GM18861 (cell line): ENCODE data around the gene VWA5B1.

Experiments used
- ATAC-seq: cut with Tn5 transposase; IDR thresholded peaks from one replicate; pipeline ENCODE4 v1.9.1; 2021; ENCODE audit not compliant: unreplicated experiment

The VWA5B1 gene

DNA sequence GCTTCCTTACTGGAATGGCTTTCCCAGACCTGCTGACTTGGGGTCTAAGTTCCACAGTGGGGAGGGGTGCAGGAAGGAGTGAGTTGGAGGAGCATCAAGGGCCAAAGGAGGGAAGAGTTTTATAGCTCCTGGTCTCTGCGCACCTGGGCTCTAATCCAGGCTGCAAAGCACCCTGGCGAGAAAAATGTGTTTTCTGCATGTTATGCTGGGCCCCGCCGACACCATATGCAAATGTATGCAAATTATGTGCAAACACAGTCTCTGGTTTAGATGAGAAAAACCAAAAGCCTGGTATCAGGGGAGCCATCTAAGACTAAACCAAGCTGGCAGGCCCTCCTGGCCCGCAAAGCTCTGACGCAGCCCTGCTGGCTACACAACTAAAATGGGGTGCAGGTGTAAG, 95.0 kb downstream of the VWA5B1 start:
- ATAC-seq = no peak

DNA sequence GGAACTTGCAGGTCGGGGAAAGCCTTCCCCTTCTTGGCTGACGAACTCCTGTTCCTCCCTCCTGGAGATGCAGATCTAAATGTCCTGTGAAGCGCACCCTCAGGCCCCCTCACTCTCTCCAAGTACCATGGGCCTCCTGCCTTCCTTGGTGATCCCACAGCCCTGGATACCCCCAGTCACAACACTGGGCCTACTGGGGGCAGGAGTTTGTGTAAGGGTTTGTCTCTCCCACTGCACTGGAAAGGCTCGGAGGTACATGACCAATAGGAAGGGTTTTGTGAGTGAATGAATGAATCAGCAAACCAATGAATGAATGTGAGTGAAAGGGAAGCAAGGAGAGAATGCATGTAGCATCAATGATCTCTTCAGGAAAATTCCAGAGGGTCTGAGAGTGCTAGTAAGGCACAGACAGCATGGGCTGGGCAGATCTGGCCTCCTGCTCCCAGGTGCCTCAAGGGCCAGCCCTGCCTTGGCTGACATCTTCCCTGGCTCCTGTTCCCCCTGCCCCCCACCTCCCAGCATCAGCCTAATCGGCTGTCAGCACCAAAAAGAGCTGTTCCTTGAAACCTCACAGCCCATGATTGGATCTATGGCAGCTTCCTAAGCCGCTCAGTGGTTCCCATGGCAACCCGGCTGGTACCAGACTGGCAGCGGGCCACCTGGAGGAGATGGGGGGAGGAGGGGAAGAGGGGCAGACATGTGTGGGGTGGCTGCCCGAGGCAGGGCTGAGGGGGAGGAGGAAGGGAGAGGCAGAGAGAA, 95.8 kb downstream of the VWA5B1 start:
- no peak for ATAC-seq

DNA sequence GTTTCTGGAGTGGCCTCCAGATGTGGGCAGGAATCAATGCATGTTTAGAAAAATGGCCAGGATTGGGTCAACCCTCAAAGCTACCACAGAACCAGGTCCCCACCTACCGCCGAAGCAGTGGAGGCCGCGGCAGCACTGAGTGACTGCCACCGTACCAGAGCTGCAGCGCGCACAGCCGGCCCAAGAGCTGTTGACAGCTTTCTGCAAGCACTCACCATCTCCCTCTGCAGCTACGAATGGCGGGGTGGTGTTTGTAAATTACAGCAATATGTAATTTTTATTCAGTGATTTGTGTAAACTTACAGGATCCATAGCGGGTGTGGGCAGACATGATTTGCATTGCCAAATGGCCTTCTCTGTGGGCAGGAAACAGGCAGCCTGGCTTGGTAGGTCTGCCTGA, 98.9 kb downstream of the VWA5B1 start:
- ATAC-seq = no peak

DNA sequence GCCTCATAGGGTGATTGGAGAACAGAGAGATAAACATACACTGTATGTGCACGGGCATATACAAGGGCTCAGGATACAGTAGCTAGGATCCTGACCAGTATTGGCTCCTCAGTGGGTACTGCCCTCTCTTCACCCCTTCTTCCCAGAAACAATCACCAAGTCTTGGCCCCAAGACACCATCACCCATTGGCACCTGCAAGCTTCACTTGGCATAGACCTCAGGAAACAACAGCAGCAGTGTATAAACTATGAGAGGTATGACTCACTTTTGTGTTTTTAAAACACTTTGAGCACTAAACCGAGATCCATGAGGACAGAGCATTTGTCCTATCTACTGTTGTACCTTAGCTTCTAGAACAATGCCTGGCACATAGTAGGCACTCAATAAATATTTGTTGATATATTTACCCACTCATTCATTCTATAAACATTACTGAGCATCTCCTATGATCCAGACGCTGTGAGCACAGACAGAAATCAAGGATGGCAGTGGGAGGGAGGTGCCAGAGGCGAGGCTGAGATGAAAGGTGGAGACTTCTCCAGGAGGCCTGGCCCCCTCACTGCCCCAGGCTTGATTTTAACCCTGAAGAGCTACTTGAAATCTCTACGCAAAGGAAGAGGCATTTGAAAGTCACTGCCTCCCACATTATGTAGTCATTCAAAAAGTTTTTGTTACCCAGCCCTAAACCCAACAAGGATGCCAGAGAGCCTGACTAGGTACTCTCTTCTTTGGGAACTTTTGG, 100.1 kb downstream of the VWA5B1 start:
- no peak for ATAC-seq

DNA sequence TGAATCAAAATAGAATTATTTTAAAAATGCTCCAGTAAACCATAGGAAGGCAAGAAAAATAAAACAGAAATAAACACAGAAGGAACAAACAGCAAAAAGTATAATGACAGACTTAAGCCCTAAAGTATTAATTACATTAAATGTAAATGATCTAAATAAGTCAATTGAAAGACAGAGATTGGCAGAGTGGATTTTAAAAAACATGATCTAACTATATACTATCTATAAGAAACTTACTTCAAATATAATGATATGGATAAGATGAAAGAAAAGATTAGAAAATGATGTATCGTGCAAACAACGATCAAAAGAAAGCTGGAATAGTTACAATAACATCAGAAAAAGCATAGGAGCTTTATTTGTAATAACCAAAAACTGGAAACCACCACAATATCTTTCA, 104.6 kb downstream of the VWA5B1 start:
- ATAC-seq = no peak

DNA sequence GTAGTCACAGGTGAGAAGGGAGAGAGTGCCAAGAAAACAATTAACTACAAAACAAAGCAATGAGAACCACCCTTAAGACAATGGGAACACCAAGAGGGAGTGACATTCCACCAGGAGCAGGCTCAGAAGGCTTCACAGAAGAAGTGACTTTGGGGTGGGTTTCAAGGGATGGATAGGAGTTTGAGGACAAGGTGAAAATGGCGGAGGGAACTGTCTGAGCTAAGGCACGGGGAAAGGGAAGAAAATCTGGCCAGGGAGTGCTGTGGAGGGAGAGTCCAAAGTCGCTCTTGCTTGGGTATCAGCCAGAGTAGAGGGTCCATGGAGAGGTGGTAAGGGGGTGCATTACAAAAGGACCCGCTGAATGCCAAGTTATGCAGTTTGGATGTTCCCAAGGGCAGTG, 108.1 kb downstream of the VWA5B1 start:
- no peak for ATAC-seq

DNA sequence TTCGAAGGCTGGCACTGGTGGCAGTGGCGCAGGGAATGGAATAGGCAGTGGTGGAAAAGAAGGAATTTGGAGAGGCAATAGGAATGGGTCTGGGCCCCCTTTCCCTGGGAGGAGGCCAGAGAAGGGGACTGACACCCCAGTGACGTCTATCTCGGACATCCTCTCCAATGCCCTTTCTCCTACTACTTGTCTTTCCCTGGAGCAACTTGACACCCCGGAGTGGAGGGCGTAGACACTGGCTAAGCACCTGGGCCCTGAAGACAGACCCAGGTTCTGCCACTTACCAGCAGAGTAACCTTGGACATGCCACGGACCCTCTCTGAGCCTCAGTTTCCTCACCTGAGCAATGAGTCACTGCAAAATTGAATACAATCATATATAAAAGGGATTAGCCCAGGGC, 108.5 kb downstream of the VWA5B1 start:
- no peak for ATAC-seq

DNA sequence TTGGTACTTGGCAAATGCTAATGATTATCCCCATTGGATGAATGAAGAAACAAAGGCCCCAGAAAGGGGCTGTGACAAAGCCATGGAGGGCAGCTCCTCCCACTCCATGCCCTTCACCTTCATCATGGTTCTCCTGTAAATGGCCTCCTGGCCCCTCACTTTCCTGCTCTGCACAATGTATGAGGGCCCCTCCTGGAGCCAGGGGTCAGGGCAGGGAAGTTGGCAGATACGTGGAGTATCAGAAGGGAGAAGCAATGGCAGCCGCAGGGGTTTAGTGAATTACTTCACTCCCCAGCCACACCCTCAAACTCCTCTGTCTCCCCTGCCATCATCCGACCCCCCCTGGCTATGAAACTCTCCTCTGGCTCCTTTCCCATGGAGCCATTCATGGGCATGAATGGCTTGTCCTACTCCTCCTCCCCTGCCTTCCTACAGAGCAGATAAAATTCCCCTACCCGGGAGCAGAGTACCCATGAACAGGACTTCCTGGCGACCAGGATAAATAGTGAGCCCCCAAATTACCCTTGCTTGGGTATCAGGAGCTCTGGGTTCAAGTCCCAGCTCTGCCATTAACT, 109.0 kb downstream of the VWA5B1 start:
- no peak for ATAC-seq

DNA sequence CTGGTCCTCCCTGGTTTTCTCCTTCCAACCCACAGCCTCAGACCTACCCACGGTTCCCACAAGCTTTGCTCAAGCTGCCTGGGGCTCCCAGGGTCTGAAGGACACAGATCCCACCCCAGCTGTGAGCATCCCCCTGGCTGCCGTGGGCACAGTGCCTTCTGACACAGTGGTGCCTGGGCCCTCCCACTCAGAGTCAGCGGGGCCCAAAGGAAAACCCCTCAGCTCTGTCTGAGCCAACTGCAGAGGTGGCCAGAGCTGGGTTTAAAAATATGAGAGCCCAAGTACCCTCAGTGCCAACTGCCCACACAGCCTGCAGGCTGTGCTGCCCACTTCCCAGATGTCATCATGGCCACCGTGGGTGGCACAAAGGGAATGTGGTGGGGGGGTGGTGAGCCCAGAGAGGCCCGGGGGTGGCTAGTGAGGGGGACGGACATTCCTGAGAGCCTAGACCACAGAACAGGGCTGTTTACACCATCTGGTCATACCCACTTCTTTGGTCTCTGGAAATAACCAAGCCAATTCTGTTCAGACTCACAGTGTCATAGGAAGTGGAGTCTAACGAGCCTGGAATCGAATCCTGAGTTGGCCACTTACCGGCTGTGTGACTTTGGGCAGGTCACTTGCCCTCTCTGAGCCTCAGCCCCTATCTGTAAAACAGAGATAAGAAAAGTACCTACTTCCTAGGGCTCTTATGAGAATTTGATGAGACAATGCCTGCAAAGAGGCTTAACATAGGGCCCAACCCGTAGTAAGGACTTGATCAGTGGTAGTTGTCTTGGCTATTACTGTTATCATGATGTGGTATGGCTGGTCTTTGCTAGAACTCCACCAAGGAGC, 109.9 kb downstream of the VWA5B1 start:
- no peak for ATAC-seq

DNA sequence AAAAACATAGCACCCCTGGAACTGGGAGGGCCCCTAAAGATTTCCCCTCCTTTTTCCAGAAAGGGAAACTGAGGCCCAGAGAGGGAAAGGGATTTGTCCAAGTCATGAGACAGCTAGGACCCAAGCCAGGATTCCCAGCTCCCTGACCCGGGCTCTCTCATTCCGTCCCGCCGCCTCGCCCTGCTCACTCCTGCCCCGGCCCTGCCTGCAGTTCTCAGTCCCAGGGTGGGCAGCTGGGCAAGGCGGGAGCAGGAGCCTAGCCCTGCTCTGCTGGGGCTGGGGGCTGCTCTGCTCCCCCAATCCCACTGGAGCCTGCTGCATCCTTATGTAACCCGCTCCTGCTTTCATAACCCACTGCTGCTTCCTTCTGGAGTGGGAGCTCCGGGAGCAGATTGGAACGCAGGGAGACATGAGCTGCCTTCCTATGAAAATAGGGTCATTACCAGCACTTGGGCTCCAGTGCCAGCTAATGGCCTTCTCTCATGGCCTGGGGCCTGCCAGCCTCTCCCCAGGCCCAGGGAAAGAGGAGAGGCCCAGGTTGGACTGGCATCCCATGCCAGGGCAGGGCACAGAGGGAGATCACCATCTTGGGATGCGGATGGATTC, 110.8 kb downstream of the VWA5B1 start:
- ATAC-seq = no peak

DNA sequence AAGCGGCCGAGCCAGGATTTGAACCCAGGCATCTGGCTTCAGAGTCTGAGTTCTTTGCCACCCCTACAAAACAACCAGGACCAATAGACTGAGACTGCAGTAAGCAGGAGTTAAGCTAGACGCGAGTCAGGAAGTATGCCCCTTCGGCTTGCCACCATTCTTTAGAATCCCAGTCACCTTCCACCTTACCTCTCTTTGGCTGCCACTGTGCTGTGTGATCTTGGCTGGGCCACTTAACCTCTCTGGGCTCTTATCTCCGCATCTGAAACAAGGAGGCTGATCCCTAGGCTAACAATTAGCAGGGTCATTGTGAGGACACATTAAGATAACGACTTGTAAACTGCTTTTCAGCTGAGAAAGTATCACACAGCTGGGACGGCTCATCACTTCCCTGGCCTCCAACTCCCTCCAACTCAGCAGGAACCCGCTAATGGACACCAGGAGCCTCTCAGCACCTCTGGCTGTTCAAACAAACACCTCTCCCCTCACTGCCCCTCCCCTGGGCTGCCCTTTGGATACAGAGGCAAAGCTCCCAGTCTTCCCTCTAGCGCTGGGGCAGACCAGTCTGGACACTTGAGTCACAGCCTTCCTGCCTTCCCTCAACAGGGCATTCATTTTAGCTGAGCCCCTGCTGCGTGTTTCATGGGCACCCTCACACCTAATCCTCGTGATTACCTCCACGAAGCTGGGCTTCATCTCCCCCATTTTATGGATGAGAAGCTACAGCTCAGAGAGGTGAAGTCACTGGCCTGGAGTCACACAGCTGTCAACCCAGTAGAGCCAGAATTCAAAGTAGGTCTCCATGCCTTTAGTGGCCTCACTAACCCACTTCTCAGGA, 112.1 kb downstream of the VWA5B1 start:
- no peak for ATAC-seq

DNA sequence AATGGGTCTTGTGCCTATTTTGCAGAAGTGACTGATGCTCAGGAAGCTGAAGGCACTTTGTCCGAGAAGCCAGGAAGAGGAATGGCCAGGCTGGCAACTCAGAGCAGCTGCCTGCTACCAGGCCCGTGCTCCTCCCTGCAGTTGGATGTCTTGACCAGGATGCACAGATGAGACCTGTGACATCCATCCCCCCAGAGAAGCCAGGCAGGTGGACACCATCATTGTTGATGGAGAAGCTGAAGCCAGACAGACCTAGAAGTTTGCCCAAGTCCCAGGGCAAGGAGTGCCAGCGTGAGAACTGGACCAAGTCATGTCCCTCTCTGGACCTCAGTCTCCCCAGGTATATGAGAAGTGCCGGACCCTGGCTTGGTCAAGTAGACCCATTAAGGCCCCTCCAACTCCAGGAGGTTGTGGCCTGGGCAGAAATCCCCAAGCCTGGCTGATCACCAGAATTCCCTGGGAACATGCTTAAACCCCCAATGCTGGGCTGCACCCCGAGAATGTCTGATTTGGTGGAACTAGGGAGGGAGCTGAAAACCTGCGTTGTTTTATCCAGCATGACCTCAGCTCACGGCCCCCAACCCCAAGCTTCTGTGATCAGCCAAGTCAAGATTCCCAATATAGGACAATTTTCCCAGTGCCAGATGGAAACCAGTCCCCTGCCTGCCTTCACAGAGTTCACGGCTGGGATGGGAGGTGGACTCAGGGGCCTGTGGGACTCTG, 112.9 kb downstream of the VWA5B1 start:
- no peak for ATAC-seq

DNA sequence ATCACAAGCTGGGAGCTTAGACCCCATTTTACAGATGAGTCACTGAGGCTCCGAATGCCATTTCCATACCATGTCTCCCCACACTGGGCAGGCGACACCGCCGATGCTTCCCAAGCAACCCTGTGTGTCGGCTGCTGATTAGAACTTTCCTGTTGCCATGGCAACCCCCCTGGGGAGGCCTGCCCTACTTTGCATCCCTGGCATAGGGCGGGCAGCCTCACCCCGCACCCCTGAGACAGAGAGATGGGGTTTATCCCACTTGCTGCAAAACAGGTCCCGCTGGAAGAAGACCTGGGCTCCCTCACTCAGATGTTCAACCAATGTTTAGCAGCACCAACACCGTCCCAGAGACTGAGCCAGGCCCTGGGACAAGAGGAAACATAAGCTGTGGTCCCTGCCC, 113.8 kb downstream of the VWA5B1 start:
- ATAC-seq = no peak
